Measurements from ENCODE around the gene TFF2. TPM values are rescaled to one million over a fixed set of nuclear protein-coding genes. Genes with fewer than 3 reads are reported as not detected.

Gene TFF2
- total and polyA plus RNA-seq, 2 of the 4 experiments (the other 2 are of a cell fraction), result not detected

DNA sequence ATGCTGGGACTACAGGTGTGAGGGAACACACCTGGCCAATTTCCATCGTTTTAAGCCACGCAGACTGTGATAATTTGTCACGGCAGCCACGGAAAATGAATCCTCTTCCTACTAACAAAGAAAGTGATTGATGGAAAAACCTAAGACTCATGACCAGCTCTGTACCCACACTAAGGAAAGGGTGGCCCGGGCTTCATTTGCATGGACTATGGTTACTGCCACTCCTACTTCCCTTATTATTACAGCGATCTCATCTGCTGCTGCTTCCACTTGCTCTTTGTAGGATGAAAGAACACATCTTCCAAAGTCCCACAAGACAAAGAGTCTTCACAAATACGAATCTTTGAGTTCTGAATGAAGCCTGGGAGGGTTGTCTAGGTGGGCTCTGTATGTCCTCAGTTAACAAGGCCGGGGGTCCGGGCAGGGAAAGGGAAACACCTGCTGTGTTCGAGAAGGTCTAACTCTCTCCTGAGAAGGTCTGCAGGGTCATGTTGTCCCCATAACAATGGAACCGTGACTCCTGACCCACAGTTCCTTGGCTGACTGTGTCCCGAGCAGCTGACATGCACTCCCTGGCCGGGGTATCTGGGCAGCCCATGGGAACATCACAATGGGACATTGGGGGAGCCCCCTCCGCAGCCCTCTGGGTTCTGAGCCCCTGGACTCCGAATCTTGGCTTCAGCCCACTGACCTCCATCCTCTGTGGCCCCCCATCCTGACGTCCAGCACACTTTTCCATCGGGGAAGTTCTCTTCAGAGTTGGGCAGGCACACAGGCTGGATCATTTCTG lies 28.8 kb upstream of the TFF2 start:
- dilution Hi-C loops (cut with HindIII; ENCODE audit: low sequenced_read_pairs, unreplicated experiment) (no loop called here), intact Hi-C loops (cut with micrococcal nuclease) (no loop called here), in situ Hi-C loops (cut with MboI; ENCODE audit: low sequenced_read_pairs) (no loop called here)
- no peaks in the 10 kb centered on the region for H3K4me1 ChIP-seq (ENCODE audit: control insufficient read depth, insufficient read depth, low read length)
- peaks cover 27% of the 10 kb centered on the region for H3K27me3 ChIP-seq (ENCODE audit: control insufficient read depth, insufficient read depth, low read length)
- H4K91ac ChIP-seq (ENCODE audit: insufficient read depth, low read depth, low read length), result no peak overlapping the region
- no peak overlapping the region for H4K5ac ChIP-seq (ENCODE audit: low read depth, low read length)
- H3K9me3 ChIP-seq (ENCODE audit: control insufficient read depth, insufficient read depth, low read length), result peaks cover 3% of the 10 kb centered on the region; the same call in 1 of the 2 replicates
- H3K4me3 ChIP-seq (ENCODE audit: insufficient read depth, low read depth, low read length), result no peak overlapping the region
- no peak overlapping the region for H3K9ac ChIP-seq (ENCODE audit: low read depth, low read length)
- H4K20me1 ChIP-seq (ENCODE audit: insufficient read depth, low read length), result no peaks in the 10 kb centered on the region
- H3K79me1 ChIP-seq (ENCODE audit: low read depth in 1 of 2, low read length in 2 of 2), result no peaks in the 10 kb centered on the region
- CTCF ChIA-PET, result no interaction called here
- H3K14ac ChIP-seq (replicated peaks; ENCODE audit: low read depth, low read length), result no peak overlapping the region
- no peak overlapping the region for H2AK9ac ChIP-seq (replicated peaks; ENCODE audit: low read depth, low read length, poor library complexity)
- no peak overlapping the region for H2BK20ac ChIP-seq (ENCODE audit: low read depth, low read length)
- no peak overlapping the region for H3K18ac ChIP-seq (ENCODE audit: low read depth, low read length)
- H2AFZ ChIP-seq (replicated peaks; ENCODE audit: low read length, poor library complexity), result no peak overlapping the region
- H2BK15ac ChIP-seq (ENCODE audit: low read depth, low read length), result no peak overlapping the region
- no peak overlapping the region for H3K23ac ChIP-seq (ENCODE audit: low read depth, low read length)
- no peak overlapping the region for H2BK120ac ChIP-seq (ENCODE audit: low read depth, low read length)
- H3K36me3 ChIP-seq (ENCODE audit: control insufficient read depth, insufficient read depth, low read length), result no peaks in the 10 kb centered on the region
- DNase-seq, result no peak
- POLR2A ChIA-PET (ENCODE audit: unreplicated experiment), result no interaction called here
- ATAC-seq (ENCODE audit: low read depth), result no peak
- no peak overlapping the region for H3K56ac ChIP-seq (ENCODE audit: extremely low read depth, insufficient read depth, low read length)
- H2BK5ac ChIP-seq (ENCODE audit: low read depth, low read length, poor library complexity, severe bottlenecking), result no peak overlapping the region
- TF ChIP-seq CHD1 (IDR thresholded peaks at IDR 0.05; ENCODE audit: low read depth, low read length), result no peak
- no peak for TF ChIP-seq MXI1 (IDR thresholded peaks at IDR 0.05; ENCODE audit: borderline replicate concordance, low read depth, low read length)
- TF ChIP-seq MAZ (IDR thresholded peaks at IDR 0.05; ENCODE audit: borderline replicate concordance, low read depth, low read length), result no peak
- TF ChIP-seq RAD21 (IDR thresholded peaks at IDR 0.05; ENCODE audit: low read length), result no peak
- no peak for TF ChIP-seq SMC3 (IDR thresholded peaks at IDR 0.05; ENCODE audit: low read depth, low read length)
- TF ChIP-seq, protein P1, sequence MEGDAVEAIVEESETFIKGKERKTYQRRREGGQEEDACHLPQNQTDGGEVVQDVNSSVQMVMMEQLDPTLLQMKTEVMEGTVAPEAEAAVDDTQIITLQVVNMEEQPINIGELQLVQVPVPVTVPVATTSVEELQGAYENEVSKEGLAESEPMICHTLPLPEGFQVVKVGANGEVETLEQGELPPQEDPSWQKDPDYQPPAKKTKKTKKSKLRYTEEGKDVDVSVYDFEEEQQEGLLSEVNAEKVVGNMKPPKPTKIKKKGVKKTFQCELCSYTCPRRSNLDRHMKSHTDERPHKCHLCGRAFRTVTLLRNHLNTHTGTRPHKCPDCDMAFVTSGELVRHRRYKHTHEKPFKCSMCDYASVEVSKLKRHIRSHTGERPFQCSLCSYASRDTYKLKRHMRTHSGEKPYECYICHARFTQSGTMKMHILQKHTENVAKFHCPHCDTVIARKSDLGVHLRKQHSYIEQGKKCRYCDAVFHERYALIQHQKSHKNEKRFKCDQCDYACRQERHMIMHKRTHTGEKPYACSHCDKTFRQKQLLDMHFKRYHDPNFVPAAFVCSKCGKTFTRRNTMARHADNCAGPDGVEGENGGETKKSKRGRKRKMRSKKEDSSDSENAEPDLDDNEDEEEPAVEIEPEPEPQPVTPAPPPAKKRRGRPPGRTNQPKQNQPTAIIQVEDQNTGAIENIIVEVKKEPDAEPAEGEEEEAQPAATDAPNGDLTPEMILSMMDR (conservative IDR thresholded peaks at IDR 0.05; ENCODE audit: low read depth, low read length), result no peak
- TF ChIP-seq NFE2L2 (IDR thresholded peaks at IDR 0.05; ENCODE audit: low read depth, low read length), result no peak
- TF ChIP-seq BHLHE40 (IDR thresholded peaks at IDR 0.05; ENCODE audit: low read depth, low read length), result no peak
- no peak for TF ChIP-seq FOS (IDR thresholded peaks at IDR 0.05; ENCODE audit: low read depth, low read length)
- TF ChIP-seq POLR2A (IDR thresholded peaks at IDR 0.05; ENCODE audit: low read depth, low read length), result no peak
- TF ChIP-seq CEBPB (IDR thresholded peaks at IDR 0.05; ENCODE audit: low read depth, low read length), result no peak
- 43% methylated on average over 7 of the region's 17 CpGs; no CpG with 5 or more reads in 1 of the 2 experiments for WGBS, 2 experiments (ENCODE audit: extremely low coverage in 2 of 2, insufficient read length in 1 of 2)
- no TSS peak for BruUV-seq (replicated peaks)
- no peak overlapping the region for H2AK5ac ChIP-seq (ENCODE audit: low read depth, low read length)
- H3K9me1 ChIP-seq (ENCODE audit: insufficient read depth, low read length), result no peaks in the 10 kb centered on the region
- no peak overlapping the region for H3K4me2 ChIP-seq (ENCODE audit: low read depth, low read length)
- no peak overlapping the region for H3K27ac ChIP-seq (ENCODE audit: insufficient read depth, low read length)
- H3K4ac ChIP-seq (ENCODE audit: low read depth, low read length), result no peak overlapping the region
- no peak overlapping the region for H4K8ac ChIP-seq (ENCODE audit: low read depth in 2 of 2, low read length in 2 of 2)
